ENCODE measurements around the gene PDGFRA.
A peak's percentile ranks its signal among the peaks of the same experiment; 100 is the strongest.

Gene PDGFRA

DNA sequence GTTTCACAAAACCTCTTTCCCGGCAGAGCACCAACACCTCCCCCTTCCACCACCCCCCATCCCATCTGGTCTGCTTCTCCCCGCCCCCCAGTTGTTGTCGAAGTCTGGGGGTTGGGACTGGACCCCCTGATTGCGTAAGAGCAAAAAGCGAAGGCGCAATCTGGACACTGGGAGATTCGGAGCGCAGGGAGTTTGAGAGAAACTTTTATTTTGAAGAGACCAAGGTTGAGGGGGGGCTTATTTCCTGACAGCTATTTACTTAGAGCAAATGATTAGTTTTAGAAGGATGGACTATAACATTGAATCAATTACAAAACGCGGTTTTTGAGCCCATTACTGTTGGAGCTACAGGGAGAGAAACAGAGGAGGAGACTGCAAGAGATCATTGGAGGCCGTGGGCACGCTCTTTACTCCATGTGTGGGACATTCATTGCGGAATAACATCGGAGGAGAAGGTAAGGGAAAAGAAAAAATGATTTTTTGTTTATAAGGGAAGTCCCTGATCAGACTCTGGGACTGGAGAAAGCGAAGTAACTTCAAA lies at the start of gene PDGFRA:
TSS of gene PDGFRA (plus strand) at position 333 of the 541 bp plus-strand sequence. CDS start 29,476 bp downstream, outside the sequence.
- Mint-ChIP-seq H3K9me3 (no peaks in the 10 kb centered on the region), H3K36me3 (no peaks in the 10 kb centered on the region), H3K27me3 (peaks cover 44% of the 10 kb centered on the region), H3K4me1 (peaks cover 42% of the 10 kb centered on the region), H3K4me3 (peak within 1 kb of the TSS; percentile 15), H3K27ac (peak within 1 kb of the TSS; percentile 59)

DNA sequence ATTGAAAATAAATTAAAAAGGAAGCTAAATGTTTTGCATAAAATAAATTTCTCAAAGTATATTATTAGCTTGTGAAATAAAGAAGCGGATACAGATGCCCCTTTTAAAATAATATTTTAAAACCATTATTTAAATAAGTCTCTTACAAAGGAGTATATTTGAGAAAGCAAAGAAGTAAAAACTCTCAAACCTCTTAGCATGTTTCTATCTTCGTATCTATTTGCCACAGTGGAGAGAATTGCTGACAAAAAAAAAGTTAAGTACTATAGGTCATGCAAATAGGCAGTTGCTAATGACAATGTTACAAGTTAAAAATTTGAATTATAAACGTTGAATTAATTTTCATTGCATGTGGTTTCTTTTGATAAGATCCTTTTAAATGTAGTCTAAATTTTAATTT lies 44.5 kb upstream of the PDGFRA start:
- H3K4me3 Mint-ChIP-seq = no peak overlapping the region
- H3K27me3 Mint-ChIP-seq = peaks cover 4% of the 10 kb centered on the region
- no peak overlapping the region for H3K27ac Mint-ChIP-seq
- H3K9me3 Mint-ChIP-seq = no peaks in the 10 kb centered on the region
- H3K4me1 Mint-ChIP-seq = no peaks in the 10 kb centered on the region
- H3K36me3 Mint-ChIP-seq = no peaks in the 10 kb centered on the region

DNA sequence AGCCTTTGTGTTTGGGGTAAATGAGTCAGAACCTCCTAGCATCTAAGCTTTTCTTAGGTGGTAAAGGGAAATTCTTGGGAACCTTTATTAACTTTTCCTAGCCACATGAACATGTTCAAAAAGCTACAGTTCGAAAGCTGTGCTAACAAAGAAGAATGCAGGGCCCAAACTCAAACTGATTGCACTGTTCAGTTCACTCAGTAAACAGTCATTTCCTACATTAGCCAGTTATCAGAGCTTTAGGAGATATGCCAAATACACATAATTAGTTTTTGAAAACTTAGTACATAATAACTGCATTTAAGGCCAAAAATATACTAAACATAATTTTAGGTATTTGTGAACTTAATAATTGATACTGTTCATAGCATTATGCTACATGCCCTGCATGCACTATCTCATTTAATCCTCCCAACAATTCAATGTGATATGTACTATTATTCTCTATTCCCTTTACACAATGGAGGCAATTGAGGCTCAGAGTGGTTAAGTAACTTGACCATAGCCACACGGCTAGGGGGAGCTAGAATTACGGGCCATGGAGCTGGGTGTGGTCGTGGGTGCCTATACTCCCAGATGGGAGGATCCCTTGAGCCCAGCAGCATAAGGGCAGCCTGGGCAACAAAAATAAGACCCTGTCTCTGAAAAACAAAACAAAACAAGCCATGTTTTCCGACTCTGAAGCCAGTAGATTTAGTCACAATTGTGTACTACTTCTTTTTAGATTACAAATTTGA lies 43.9 kb upstream of the PDGFRA start:
- H3K36me3 Mint-ChIP-seq = no peaks in the 10 kb centered on the region
- no peaks in the 10 kb centered on the region for H3K4me1 Mint-ChIP-seq
- no peak overlapping the region for H3K4me3 Mint-ChIP-seq
- peaks cover 4% of the 10 kb centered on the region for H3K27me3 Mint-ChIP-seq
- H3K27ac Mint-ChIP-seq = no peak overlapping the region
- no peaks in the 10 kb centered on the region for H3K9me3 Mint-ChIP-seq

DNA sequence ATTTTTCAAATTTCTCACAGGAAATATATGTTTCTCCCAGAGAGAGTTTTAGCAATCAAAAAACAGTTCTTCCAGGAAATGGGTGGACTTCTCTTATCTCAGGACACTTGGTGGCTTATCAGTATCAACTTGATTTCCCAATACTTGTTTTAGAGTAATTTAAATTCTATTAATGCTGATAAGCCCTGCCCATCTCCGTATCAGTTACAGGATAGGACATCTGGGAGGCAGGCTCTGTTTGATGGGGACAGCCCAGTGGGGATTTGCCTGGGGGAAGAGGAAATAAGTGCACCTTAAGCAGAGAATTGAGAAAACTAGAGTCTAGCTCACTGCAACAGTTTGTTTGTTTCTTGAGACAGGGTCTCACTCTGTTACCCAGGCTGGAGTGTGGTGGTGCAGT lies 43.2 kb upstream of the PDGFRA start:
- H3K4me1 Mint-ChIP-seq = no peaks in the 10 kb centered on the region
- H3K4me3 Mint-ChIP-seq = no peak overlapping the region
- H3K36me3 Mint-ChIP-seq = no peaks in the 10 kb centered on the region
- H3K27ac Mint-ChIP-seq = no peak overlapping the region
- peaks cover 6% of the 10 kb centered on the region for H3K27me3 Mint-ChIP-seq
- H3K9me3 Mint-ChIP-seq = no peaks in the 10 kb centered on the region

DNA sequence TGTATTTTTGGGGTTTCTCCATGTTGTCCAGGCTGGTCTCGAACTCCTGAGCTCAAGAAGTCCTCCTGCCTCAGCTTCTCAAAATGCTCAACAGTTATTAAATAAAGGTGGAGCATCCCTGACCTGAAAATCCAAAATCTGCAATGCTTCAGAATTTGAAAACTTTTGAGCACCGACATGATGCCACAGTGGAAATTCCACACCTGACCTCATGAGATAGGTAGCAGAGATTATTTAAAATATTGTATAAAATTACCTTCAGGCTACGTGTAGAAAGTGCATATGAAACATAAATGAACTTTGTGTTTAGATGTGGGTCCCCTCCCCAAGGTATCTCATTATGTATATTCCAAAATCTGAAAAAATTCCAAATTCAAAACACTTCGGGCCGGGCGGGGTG lies 42.7 kb upstream of the PDGFRA start:
- H3K36me3 Mint-ChIP-seq = no peaks in the 10 kb centered on the region
- no peak overlapping the region for H3K4me3 Mint-ChIP-seq
- no peaks in the 10 kb centered on the region for H3K9me3 Mint-ChIP-seq
- H3K27me3 Mint-ChIP-seq = peaks cover 6% of the 10 kb centered on the region
- H3K4me1 Mint-ChIP-seq = no peaks in the 10 kb centered on the region
- H3K27ac Mint-ChIP-seq = no peak overlapping the region

DNA sequence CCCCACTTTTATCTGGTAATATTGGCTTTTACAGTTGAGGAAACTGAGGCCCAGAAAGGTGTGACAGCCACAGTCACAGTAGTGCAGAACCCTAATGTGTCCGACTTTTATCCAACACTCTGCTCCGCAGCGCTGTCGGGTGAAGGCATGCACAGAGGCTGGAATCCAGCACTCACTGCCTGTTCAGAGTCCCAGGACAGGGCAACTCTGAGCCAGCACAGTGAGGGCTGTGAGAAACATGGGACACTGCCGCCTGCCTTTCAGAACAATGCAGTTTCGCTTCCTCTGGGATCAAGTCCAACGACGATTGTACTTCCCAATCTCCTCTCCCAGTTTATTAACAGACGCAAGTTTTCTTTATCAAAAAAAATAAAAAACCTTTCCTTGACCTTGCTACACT lies 41.9 kb upstream of the PDGFRA start:
- H3K4me1 Mint-ChIP-seq = no peaks in the 10 kb centered on the region
- H3K36me3 Mint-ChIP-seq = no peaks in the 10 kb centered on the region
- no peak overlapping the region for H3K27ac Mint-ChIP-seq
- peaks cover 6% of the 10 kb centered on the region for H3K27me3 Mint-ChIP-seq
- H3K9me3 Mint-ChIP-seq = no peaks in the 10 kb centered on the region
- H3K4me3 Mint-ChIP-seq = no peak overlapping the region

DNA sequence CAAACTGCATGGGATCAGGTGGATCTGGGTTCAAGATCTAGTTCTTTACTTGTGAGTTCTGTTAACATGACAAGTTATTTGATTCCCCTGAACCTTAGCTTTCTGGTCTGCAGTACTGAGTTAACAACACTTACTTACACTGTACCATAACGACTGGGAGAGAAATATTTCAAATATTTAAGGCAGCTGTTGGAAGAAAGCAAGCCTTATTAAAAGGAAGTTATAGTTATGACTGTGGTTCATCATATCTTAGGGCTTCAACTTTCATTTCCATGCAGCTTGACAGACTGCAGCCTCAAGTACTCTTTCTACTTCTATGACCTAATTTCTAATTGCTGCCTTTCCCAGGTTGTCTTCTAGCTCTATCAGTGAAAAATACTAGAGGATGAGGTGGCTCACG lies 40.0 kb upstream of the PDGFRA start:
- Mint-ChIP-seq H3K4me1 (no peaks in the 10 kb centered on the region), H3K9me3 (no peaks in the 10 kb centered on the region), H3K4me3 (no peak overlapping the region), H3K27me3 (peaks cover 6% of the 10 kb centered on the region), H3K27ac (no peak overlapping the region), H3K36me3 (no peaks in the 10 kb centered on the region)

DNA sequence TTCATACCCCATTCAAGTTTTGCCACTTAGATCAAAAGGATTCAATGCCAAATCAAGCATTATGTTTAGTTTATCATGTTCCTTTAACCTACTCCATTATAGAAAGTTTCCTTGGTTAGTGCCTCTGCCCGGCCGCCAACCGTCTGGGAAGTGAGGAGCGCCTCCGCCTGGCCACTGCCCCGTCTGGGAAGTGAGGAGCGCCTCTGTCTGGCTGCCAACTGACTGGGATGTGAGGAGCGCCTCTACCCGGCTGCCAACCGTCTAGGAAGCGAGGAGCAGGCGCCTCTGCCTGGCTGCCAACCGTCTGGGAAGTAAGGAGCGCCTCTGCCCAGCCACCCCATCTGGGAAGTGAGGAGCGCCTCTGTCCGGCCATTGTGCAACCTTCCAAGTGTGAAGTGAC lies 36.3 kb upstream of the PDGFRA start:
- Mint-ChIP-seq H3K36me3 (no peaks in the 10 kb centered on the region), H3K27me3 (peaks cover 5% of the 10 kb centered on the region), H3K27ac (no peak overlapping the region), H3K4me3 (no peak overlapping the region), H3K9me3 (no peaks in the 10 kb centered on the region), H3K4me1 (no peaks in the 10 kb centered on the region)

DNA sequence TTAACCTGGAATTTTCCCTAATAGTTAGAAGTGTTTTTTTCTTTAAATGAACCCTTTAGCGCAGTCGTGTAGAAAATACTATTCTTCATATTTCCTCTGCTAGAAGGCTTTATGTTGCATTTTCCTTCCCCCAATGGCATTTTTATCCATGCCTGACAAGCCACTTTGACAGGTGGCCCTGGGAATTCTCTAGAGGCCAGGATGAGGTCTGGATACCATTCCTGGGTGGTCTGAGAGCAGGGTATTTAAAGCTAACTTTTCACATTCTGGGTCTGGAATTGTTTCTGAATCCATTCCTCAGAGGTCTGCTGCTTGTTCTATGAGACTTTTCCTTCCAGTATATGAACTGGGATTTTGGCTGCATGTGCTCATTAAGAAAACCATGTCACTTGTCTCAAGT lies 31.2 kb upstream of the PDGFRA start:
- H3K36me3 Mint-ChIP-seq = no peaks in the 10 kb centered on the region
- H3K4me1 Mint-ChIP-seq = no peaks in the 10 kb centered on the region
- no peak overlapping the region for H3K27ac Mint-ChIP-seq
- no peaks in the 10 kb centered on the region for H3K9me3 Mint-ChIP-seq
- H3K4me3 Mint-ChIP-seq = no peak overlapping the region
- no peaks in the 10 kb centered on the region for H3K27me3 Mint-ChIP-seq

DNA sequence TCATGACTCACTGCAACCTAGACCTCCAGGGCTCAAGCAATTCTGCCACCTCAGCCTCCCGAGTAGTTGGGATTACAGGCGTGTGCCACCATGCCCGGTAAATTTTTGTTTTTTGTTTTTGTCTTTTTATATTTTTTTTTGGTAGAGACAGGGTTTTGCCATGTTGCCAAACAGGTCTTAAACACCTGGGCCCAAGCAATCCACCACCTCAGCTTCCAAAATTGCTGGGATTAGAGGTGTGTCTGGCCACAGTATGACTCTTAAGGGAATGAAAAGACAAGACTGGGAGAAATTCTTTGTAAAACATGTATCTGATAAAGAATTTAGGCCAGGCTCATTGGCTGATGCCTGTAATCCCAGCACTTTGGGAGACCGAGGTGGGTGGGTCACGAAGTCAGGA lies 29.2 kb upstream of the PDGFRA start:
- Mint-ChIP-seq H3K36me3 (no peaks in the 10 kb centered on the region), H3K4me3 (no peak overlapping the region), H3K27me3 (no peaks in the 10 kb centered on the region), H3K27ac (no peak overlapping the region), H3K9me3 (no peaks in the 10 kb centered on the region), H3K4me1 (no peaks in the 10 kb centered on the region)

DNA sequence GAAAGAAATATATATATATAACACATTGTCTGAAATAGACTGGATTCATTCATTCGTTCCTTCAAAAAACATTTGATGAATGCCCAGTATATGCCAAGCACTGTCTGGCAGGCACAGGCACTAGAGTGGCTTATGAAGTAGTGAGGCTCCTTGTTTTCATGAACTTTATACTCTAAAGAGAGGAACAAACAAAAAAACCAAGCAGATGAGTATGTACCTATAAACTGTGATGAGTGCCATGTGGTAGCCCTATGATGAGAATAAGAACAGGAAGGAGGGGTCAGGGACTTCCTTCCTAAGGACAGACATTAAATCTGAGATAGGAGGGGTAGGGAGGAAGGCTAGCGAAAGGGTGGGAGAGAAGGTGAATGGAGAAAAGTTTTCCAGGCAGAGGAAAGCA lies 19.5 kb upstream of the PDGFRA start:
- Mint-ChIP-seq H3K4me1 (no peaks in the 10 kb centered on the region), H3K9me3 (no peaks in the 10 kb centered on the region), H3K27me3 (peaks cover 12% of the 10 kb centered on the region), H3K4me3 (no peak overlapping the region), H3K27ac (no peak overlapping the region), H3K36me3 (no peaks in the 10 kb centered on the region)

DNA sequence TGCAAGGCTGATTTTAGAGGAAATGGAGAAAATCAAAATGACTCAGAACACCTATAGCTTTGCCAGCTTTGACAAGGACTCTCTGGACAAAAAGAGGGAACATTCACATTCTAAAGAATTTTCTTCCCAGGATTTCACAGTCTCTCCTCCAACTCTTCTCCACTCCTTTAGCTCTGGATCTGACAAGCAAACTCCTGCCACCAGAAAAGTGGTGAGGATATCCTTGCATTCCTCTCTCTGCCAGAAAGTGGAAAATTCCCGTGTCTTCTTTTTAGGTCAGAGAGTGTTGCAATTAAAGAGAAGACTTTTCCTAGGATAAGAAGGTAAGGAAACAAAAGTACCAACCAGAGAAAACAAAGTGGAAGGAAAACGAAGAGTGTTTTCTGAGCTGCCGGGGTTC lies 16.1 kb upstream of the PDGFRA start:
- no peaks in the 10 kb centered on the region for H3K4me1 Mint-ChIP-seq
- H3K4me3 Mint-ChIP-seq = no peak overlapping the region
- H3K27me3 Mint-ChIP-seq = peaks cover 14% of the 10 kb centered on the region
- H3K36me3 Mint-ChIP-seq = no peaks in the 10 kb centered on the region
- no peak overlapping the region for H3K27ac Mint-ChIP-seq
- H3K9me3 Mint-ChIP-seq = no peaks in the 10 kb centered on the region

DNA sequence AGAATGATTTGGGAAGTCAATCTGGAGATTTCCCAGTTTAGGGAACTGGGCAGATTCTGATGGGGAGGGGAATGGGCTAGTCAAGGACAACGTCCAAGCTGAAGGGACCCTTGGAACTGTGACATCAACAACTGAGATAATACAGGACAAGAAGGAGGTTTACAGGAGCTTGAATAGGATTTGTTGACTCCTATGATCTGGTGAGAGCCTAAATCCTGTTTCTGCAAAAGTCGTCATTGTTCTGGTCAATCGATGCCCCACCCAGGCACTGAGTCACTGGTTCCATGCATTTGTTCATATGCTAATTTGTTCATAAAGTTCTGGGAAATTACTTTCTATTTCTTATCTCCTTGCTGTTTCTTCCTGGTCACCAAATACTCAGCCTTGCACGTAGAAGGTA lies 15.3 kb upstream of the PDGFRA start:
- Mint-ChIP-seq H3K4me3 (no peak overlapping the region), H3K27me3 (peaks cover 13% of the 10 kb centered on the region), H3K9me3 (no peaks in the 10 kb centered on the region), H3K36me3 (no peaks in the 10 kb centered on the region), H3K27ac (no peak overlapping the region), H3K4me1 (no peaks in the 10 kb centered on the region)

DNA sequence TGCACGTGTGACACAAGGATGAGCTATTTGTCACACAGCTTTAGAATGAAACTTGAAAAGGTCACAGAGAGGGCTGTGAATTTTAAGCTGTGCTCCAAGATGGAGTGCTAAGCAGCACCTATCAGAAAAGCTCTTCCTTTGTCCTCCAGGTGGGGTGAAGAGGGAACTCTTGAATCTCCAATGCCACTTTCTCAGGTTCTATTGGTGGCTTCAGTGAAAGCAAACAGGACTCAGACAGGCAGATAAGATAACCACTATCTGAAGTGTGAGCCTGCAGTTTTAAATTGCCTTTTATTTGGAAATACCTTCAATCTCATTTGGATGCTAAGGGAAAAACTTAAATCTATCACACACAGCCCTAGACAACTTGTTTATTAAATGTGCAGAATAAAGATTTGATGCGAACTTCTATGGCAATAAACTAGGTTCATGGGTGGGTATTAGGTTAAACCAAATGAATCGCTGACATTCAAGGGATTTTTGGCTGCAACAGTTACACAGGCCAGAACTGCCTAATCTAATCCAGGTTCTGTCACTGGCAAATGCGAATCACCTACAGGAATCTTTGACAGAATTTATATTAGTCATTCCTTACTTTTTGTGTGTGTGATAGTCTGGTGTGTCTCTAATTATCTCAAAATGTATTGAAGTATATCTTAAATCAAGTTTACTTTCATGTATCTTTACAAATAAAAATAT lies 13.6 kb upstream of the PDGFRA start:
- Mint-ChIP-seq H3K27me3 (peaks cover 13% of the 10 kb centered on the region), H3K27ac (no peak overlapping the region)

DNA sequence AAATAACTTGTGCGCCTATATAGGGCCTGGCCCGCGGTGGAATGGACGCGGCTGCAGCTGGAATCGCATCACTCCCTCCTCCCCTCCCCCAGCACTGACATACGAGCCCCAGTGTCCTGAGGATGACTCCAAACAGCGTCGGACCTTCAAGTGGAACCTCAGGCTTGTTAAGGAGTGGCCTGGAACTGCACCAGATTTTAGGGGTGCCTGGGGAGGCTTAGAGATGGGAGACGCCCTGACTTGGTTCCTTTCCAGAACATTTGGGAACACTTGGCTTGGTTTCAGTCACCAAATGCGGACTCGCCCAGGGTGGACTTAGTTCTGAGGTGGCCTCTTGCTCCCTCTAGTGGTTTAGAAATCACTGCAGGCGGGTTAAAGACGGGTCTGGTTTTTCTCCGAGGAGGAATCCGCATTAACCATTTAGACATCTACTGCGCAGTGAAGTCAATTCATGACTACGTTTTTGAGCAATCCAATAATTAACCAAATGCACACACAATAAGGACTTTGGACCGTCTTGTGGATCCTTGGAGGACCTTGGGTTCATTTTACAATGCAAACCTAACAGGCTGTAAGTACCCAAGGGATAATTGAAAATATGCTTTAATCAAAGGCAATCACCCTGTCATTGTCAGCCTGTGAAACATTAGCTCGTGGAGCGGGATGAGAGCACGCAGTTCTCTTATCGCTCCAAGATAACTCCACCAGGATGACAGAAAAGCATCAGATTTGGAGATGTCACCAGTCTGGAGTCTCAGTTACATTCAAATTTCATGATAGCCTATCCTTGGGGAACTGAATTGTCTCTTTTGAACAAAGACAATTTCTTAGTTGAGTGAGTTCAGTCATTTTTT lies 11.2 kb upstream of the PDGFRA start:
- no peaks in the 10 kb centered on the region for H3K36me3 Mint-ChIP-seq
- peaks cover 16% of the 10 kb centered on the region for H3K27me3 Mint-ChIP-seq
- H3K27ac Mint-ChIP-seq = no peak overlapping the region
- H3K9me3 Mint-ChIP-seq = no peaks in the 10 kb centered on the region
- peak overlapping the region; percentile 19 for H3K4me3 Mint-ChIP-seq
- H3K4me1 Mint-ChIP-seq = no peaks in the 10 kb centered on the region

More for the DNA sequence above, 13.6 kb upstream of the PDGFRA start:
- no peaks in the 10 kb centered on the region for H3K4me1 Mint-ChIP-seq
- H3K9me3 Mint-ChIP-seq = no peaks in the 10 kb centered on the region
- no peaks in the 10 kb centered on the region for H3K36me3 Mint-ChIP-seq
- H3K4me3 Mint-ChIP-seq = no peak overlapping the region

DNA sequence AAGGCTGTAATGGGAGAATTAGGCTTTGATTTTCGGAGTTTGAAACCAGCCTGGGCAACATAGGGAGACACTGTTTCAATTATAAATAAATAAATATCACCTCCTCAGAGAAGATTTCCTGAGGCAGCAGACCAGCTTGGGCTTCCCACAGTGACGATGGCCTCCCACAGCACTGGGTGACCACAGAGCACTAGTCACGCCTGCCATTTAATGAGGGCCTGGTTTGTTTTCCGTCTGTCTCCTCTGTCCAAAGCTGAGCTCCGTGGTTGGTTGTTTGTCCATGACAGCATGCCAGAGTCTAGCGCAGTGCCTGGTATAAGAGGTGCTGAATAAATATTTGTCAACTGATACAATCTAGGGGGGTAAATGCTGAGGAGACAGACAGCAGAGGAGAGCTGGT lies 10.4 kb upstream of the PDGFRA start:
- Mint-ChIP-seq H3K27me3 (peaks cover 20% of the 10 kb centered on the region), H3K9me3 (no peaks in the 10 kb centered on the region), H3K4me3 (no peak overlapping the region), H3K36me3 (no peaks in the 10 kb centered on the region), H3K27ac (no peak overlapping the region), H3K4me1 (no peaks in the 10 kb centered on the region)

Measured in activated naive CD4-positive, alpha-beta T cell treated with anti-CD3 and anti-CD28 coated beads, Interleukin-2, amount 50 U/mL, for 24 hours (primary cell).